NB4 (cell line): ENCODE measurements around the gene PARM1.
"Not testable (repeated sequence)": the region's sequence is repeated elsewhere in the genome, so short reads cannot be mapped to it uniquely, and the experiment has no call there.

Source experiments
- DNase-seq: peaks from one replicate; pipeline ENCODE4 v3.0.0; 2010; ENCODE audit warnings: low read depth
- H3K4me3 ChIP-seq: one replicate; pipeline ENCODE4 v1.5.1; 2011; ENCODE audit warnings: mild to moderate bottlenecking, low read depth, low read length, moderate library complexity
- MYC ChIP-seq: IDR thresholded peaks from 2 replicates; pipeline ENCODE4 v1.6.1; 2011; ENCODE audit warnings: low read depth, low read length
- POLR2A ChIP-seq: IDR thresholded peaks from 2 replicates; pipeline ENCODE4 v1.6.1; 2011; ENCODE audit warnings: mild to moderate bottlenecking; ENCODE audit not compliant: insufficient read length; ENCODE audit errors: extremely low read depth
- TF ChIP-seq, protein P1 (sequence below): IDR thresholded peaks from one replicate; pipeline ENCODE4 v1.5.1; 2012; ENCODE audit warnings: low read depth, low read length
- TF ChIP-seq, protein P2 (sequence below): IDR thresholded peaks from 2 replicates; pipeline ENCODE4 v1.6.1; 2011; ENCODE audit warnings: low read depth, low read length

The PARM1 gene

DNA sequence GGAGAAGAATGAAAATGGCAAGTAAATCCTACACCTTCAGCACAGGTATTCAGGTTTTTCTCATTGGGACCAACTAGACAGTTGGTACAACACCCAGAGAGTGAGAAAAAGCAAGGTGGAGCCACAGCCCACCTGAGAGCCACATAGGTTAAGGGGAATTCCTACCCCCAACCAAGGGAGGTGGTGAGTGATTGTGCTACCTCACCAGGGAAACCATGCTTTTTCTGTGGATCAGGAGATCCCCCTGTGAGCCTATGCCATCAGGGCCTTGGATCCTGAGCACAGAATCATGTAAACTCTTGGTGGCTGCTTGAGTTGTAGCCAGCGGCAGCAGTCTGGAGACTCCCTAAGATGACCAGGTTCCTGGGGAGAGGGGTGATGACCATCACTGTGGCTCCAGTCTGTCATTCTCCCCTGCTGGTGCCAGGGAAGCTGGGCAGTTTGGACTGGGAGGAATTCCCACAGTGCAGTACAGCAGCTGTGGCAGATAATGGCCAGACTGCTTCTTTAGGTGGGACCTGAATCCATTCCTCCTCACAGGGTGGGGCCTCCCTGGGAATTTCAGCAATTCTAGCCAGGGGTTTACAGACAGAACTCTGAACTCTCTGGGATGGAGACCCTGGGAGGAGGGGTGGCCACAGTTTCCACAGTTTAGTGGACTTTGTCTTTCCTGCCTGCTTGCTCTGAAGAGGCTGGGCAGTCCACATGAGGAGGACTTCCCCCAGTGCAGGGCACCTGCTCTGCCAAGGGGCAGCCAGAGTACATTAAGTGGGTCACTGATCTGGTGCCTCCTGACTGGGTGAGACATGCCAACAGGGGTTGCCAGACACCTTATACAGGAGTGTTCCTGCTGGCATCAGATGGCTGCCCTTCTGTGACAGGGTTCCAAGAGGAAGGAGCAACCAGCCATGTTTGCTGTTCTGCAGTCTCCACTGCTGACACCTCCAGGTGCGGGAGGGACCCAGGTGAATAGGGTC lies 43.2 kb downstream of the PARM1 start:
- H3K4me3 ChIP-seq, result no peak overlapping the region
- TF ChIP-seq, protein P1, sequence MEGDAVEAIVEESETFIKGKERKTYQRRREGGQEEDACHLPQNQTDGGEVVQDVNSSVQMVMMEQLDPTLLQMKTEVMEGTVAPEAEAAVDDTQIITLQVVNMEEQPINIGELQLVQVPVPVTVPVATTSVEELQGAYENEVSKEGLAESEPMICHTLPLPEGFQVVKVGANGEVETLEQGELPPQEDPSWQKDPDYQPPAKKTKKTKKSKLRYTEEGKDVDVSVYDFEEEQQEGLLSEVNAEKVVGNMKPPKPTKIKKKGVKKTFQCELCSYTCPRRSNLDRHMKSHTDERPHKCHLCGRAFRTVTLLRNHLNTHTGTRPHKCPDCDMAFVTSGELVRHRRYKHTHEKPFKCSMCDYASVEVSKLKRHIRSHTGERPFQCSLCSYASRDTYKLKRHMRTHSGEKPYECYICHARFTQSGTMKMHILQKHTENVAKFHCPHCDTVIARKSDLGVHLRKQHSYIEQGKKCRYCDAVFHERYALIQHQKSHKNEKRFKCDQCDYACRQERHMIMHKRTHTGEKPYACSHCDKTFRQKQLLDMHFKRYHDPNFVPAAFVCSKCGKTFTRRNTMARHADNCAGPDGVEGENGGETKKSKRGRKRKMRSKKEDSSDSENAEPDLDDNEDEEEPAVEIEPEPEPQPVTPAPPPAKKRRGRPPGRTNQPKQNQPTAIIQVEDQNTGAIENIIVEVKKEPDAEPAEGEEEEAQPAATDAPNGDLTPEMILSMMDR, result no peak
- TF ChIP-seq, protein P2, sequence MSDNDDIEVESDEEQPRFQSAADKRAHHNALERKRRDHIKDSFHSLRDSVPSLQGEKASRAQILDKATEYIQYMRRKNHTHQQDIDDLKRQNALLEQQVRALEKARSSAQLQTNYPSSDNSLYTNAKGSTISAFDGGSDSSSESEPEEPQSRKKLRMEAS, result no peak
- TF ChIP-seq POLR2A, result no peak
- no peak for TF ChIP-seq MYC
- DNase-seq, result no peak

DNA sequence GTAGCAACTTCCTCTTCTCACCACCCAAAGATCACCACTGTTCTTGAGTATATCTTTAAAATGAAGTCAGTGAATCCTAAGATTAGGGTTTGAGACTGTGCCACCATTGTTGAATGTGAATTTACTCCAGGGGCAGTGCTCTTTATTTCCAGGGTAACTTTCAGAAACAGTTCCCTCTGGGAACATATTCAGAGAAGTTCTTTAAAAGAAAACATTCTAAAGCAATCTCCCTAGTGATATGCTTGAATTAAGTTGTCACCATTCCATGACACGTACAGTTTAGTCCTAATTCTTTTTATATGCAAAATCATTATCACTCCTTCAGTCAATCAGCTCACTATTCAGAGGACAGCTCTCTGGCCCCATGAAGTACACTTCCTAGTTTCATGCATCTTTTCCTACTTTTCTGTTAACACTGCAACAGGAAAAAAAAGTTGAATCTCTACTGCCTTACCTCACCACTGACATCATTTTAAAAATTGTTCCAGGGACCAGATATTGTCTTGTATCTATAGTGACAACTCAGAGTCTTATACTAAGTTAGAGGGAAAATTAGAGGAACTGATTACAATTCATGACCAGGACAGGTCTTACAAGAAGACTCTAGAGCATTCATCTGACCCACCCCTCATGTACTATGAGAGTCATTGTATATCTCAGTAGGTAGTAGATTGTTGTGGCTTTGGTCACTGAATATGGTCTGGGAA lies 49.8 kb downstream of the PARM1 start:
- TF ChIP-seq POLR2A, result no peak
- TF ChIP-seq, protein P1, result no peak
- TF ChIP-seq, protein P2, result no peak
- no peak for TF ChIP-seq MYC
- H3K4me3 ChIP-seq, result no peak overlapping the region
- no peak for DNase-seq

DNA sequence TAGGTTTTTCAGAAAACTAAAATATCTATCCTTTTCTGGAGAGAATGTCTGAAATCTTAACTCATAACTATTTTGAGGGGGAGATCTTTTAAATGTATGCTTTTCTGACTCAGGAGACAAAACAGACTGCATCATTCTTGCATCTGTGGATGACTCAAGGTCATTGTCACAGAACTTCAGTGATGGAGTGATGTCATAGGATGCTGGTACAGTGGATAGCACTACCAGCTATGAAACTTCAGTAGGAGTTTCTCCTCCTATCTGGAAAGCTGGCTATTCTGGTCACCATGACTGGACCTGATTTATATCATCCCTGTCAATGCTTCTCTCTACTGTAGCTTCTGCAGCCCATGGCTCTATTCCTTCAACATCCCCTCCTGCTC lies 50.3 kb downstream of the PARM1 start:
- TF ChIP-seq, protein P2, result no peak
- TF ChIP-seq POLR2A, result no peak
- no peak for TF ChIP-seq MYC
- TF ChIP-seq, protein P1, result no peak
- DNase-seq, result no peak
- H3K4me3 ChIP-seq, result no peak overlapping the region

DNA sequence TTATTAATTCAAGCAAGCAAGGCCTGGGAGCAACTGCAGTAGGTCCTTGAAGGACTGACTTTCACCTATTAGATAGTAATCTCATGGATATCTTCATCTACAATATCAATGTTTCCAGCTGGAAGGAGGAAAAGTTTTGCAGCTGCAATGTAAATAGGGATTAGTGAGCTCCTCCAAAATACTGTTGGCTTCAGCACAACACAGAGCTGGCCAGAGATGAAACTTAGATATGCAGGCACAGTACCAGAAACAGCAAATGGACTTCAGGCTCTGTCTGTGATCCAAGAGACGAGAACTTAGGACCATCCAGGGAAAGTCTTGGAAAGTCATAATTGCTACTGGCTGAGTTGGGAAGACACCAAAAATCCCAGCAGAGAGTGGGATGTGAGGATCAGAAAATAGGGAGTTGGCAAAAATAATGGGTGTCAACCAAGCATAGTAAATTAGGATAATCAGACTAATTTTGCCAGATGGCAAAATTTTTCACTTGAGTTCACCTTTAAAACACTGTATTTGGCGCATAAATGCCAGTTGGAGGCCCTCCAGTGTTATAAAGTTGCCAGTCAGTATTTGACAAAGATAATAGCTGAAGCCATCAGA lies 57.5 kb downstream of the PARM1 start:
- no peak overlapping the region for H3K4me3 ChIP-seq
- DNase-seq, result no peak
- TF ChIP-seq MYC (no peak), POLR2A (no peak)
- TF ChIP-seq, protein P2, result no peak
- TF ChIP-seq, protein P1, result no peak

DNA sequence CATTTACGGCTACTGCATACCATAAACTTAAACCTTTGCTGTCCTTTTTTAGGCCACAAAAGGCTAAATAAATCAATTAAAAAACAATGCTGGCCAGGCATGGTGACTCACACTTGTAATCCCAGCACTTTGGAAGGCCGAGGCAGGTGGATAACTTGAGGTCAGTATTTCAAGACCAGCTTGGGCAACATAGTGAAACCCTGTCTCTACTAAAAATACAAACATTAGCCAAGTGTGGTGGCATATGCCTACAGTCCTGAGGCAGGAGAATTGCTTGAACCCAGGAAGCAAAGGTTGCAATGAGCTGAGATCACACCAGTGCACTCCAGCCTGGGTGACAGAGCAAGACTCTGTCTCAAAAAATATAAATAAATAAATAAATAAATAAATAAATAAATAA lies 61.5 kb downstream of the PARM1 start:
- H3K4me3 ChIP-seq, DNase-seq: not testable (repeated sequence)

DNA sequence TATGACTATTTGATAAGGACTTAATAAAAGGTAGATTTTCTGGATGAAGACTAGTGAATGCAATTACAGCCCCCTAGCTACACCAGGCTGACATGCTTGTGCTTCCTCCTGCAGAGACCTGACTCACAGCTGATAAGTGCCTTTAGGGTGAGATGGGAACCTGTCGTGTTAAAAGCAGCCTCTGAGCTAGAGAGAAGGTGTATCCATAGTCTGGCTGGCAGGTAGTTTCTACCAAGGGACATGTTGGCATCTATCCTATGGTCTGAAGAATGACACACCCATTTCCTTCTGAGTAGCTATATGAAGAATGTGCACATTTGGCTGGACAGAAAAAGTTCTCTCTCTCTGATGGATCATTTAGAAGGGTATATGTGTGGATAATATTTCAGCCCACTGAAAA lies 64.1 kb downstream of the PARM1 start:
- DNase-seq, result no peak
- TF ChIP-seq MYC (no peak), POLR2A (no peak)
- TF ChIP-seq, protein P2, result no peak
- TF ChIP-seq, protein P1, result no peak
- no peak overlapping the region for H3K4me3 ChIP-seq
